PFSK-1 (cell line): Measurements from ENCODE around the gene PPP1R1B.

Source experiments
- POLR2AphosphoS5 ChIP-seq: IDR thresholded peaks from 2 replicates; pipeline ENCODE4 v1.6.1; 2012; ENCODE audit warnings: low read depth, mild to moderate bottlenecking, control low read depth, low read length, moderate library complexity
- TF ChIP-seq, protein P1 (sequence below), 2 experiments: IDR thresholded peaks; 2 replicates each; pipeline versions ENCODE4 v1.6.1 to v1.8.0; 2011 to 2012; ENCODE audit warnings: low read depth in 2 of 2, low read length in 2 of 2, control low read depth in 1 of 2, inconsistent platforms in 1 of 2, mild to moderate bottlenecking in 1 of 2, moderate library complexity in 1 of 2; ENCODE audit not compliant: insufficient read depth in 1 of 2

DNA sequence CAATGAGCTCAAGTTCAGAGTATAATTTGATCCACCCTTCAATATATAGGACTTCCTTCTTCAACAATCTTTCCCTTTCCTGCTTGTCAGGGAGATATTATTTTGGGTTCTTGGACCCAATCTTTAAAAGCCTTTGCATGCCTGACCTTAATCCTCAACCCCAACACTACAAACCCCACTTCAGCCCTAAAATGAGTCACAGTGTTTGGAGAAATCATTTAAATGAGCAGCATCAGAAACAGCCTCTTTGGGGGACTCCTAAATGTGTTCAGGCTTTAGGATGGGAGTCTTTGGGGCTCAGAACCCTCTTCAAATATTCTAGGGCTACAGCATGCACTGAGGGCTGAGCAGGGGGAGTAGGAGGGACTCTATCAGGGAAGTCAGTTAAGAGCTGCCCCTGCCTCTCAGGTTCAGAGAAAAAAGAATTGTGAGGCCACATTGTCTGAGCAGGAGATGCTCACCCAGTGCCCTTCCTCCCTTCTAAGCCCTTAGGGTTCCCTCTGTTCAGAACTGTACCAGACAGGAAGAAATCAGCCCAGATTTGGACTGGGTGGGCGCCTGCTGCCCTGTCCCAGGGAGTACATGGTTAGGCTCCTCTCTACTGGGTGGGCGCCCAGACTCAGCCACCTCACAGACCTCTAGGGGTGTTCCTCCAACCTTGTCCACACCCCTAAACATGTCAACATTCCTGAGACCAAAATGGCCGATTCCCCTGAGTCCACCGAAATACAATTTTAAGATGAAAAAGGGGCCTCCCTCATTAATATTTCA is 24.0 kb upstream of the PPP1R1B start:
- no peak for TF ChIP-seq POLR2AphosphoS5
- TF ChIP-seq, protein P1, sequence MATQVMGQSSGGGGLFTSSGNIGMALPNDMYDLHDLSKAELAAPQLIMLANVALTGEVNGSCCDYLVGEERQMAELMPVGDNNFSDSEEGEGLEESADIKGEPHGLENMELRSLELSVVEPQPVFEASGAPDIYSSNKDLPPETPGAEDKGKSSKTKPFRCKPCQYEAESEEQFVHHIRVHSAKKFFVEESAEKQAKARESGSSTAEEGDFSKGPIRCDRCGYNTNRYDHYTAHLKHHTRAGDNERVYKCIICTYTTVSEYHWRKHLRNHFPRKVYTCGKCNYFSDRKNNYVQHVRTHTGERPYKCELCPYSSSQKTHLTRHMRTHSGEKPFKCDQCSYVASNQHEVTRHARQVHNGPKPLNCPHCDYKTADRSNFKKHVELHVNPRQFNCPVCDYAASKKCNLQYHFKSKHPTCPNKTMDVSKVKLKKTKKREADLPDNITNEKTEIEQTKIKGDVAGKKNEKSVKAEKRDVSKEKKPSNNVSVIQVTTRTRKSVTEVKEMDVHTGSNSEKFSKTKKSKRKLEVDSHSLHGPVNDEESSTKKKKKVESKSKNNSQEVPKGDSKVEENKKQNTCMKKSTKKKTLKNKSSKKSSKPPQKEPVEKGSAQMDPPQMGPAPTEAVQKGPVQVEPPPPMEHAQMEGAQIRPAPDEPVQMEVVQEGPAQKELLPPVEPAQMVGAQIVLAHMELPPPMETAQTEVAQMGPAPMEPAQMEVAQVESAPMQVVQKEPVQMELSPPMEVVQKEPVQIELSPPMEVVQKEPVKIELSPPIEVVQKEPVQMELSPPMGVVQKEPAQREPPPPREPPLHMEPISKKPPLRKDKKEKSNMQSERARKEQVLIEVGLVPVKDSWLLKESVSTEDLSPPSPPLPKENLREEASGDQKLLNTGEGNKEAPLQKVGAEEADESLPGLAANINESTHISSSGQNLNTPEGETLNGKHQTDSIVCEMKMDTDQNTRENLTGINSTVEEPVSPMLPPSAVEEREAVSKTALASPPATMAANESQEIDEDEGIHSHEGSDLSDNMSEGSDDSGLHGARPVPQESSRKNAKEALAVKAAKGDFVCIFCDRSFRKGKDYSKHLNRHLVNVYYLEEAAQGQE (IDR thresholded peaks at IDR 0.05; ENCODE audit: insufficient read depth in 1 of 2, low read depth in 2 of 2, low read length in 2 of 2): no peak
